ENCODE measurements around the gene SPRED1. TPM values are rescaled to one million over a fixed set of nuclear protein-coding genes. Genes with fewer than 3 reads are reported as not detected.

The SPRED1 gene
- polyA plus RNA-seq, 3 donors, result 2.5 to 3.3 (median 3.2) TPM

DNA sequence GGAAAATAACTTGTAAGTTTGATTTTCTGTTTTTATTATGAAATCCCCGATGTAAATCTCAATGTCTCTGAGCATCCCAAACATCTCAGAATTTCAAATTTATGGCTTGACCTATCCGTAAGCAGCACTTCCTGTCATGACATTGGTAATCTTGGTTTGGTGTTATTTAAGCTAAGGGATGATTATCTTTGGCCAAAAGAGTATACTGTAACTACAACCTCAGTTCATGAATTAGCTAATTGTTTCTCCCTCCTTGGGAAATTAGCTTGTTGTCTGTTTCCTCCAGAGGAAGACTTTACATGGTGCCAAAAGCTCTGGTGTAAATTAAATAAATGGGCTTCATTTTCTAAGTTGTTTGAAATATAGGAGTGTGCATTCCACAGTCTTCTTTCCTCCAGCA lies 28.1 kb upstream of the SPRED1 start:
- Histone ChIP-seq H3K4me2 (replicated peaks; ENCODE audit: extremely low read depth, low read length, poor library complexity, severe bottlenecking) (no peak overlapping the region), H3K9ac (ENCODE audit: insufficient read depth, low read length, poor library complexity, severe bottlenecking) (no peak overlapping the region), H2AFZ (ENCODE audit: insufficient read depth, low read depth, low read length, poor library complexity, severe bottlenecking) (no peak overlapping the region), H3K79me2 (ENCODE audit: insufficient read depth, low read length) (no peaks in the 10 kb centered on the region), H3K4me3 (replicated peaks in 1 of 3; ENCODE audit: low read depth in 2 of 3, low read length in 3 of 3) (no peak overlapping the region), H3K4me1 (ENCODE audit: control insufficient read depth in 1 of 2, insufficient read depth in 2 of 2, low read length in 2 of 2) (no peaks in the 10 kb centered on the region), H3K27me3 (ENCODE audit: control insufficient read depth in 2 of 2, insufficient read depth in 2 of 2, low read length in 2 of 2) (no peaks in the 10 kb centered on the region), H4K20me1 (ENCODE audit: insufficient read depth, low read length) (no peaks in the 10 kb centered on the region), H3K36me3 (replicated peaks in 1 of 2; ENCODE audit: control insufficient read depth in 1 of 2, insufficient read depth in 2 of 2, low read length in 2 of 2) (no peaks in the 10 kb centered on the region), H3K9me3 (replicated peaks in 1 of 2; ENCODE audit: control insufficient read depth in 1 of 2, insufficient read depth in 1 of 2, low read length in 2 of 2) (no peaks in the 10 kb centered on the region), H3K27ac (ENCODE audit: low read depth in 1 of 2, low read length in 2 of 2) (no peak overlapping the region)
- intact Hi-C loops (cut with micrococcal nuclease), result no loop called here
- DNase-seq, result no peak
- Mint-ChIP-seq H3K4me1 (no peaks in the 10 kb centered on the region), H3K9me3 (peaks cover 0 to 3% (median 0%) of the 10 kb centered on the region in 7 donors), H3K4me3 (no peak overlapping the region), H3K27me3 (ENCODE audit: low read depth in 3 of 3) (peaks cover 2 to 9% (median 8%) of the 10 kb centered on the region in 3 donors), H3K27ac (no peak overlapping the region), H3K36me3 (no peaks in the 10 kb centered on the region)
- TF ChIP-seq, protein P1, sequence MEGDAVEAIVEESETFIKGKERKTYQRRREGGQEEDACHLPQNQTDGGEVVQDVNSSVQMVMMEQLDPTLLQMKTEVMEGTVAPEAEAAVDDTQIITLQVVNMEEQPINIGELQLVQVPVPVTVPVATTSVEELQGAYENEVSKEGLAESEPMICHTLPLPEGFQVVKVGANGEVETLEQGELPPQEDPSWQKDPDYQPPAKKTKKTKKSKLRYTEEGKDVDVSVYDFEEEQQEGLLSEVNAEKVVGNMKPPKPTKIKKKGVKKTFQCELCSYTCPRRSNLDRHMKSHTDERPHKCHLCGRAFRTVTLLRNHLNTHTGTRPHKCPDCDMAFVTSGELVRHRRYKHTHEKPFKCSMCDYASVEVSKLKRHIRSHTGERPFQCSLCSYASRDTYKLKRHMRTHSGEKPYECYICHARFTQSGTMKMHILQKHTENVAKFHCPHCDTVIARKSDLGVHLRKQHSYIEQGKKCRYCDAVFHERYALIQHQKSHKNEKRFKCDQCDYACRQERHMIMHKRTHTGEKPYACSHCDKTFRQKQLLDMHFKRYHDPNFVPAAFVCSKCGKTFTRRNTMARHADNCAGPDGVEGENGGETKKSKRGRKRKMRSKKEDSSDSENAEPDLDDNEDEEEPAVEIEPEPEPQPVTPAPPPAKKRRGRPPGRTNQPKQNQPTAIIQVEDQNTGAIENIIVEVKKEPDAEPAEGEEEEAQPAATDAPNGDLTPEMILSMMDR (IDR thresholded peaks at IDR 0.05), result no peak
- no CpG with 5 or more reads among the region's 2 CpGs for WGBS (ENCODE audit: insufficient coverage)

DNA sequence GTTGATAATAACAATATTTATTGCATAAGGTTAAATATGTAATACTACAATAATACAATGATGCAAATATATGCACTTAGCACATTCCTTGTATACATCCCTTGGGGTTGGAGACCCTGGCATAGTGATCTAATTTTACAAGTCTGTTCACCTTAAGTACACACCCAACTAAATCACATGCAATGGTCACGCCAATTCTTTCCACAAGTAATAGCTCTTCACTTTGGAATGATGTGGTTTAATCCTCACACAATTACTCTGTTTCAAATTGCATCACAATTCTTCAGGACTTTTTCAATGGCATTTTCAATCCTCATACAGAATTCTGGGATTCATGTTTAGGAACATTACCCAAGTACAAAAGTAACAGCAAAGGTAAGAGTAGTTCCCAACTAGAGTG lies 27.3 kb upstream of the SPRED1 start:
- Histone ChIP-seq H3K79me2 (ENCODE audit: insufficient read depth, low read length) (no peaks in the 10 kb centered on the region), H3K9ac (ENCODE audit: insufficient read depth, low read length, poor library complexity, severe bottlenecking) (no peak overlapping the region), H3K27me3 (ENCODE audit: control insufficient read depth in 2 of 2, insufficient read depth in 2 of 2, low read length in 2 of 2) (no peaks in the 10 kb centered on the region), H4K20me1 (ENCODE audit: insufficient read depth, low read length) (no peaks in the 10 kb centered on the region), H3K27ac (ENCODE audit: low read depth in 1 of 2, low read length in 2 of 2) (no peak overlapping the region), H3K36me3 (replicated peaks in 1 of 2; ENCODE audit: control insufficient read depth in 1 of 2, insufficient read depth in 2 of 2, low read length in 2 of 2) (no peaks in the 10 kb centered on the region), H3K9me3 (replicated peaks in 1 of 2; ENCODE audit: control insufficient read depth in 1 of 2, insufficient read depth in 1 of 2, low read length in 2 of 2) (no peaks in the 10 kb centered on the region), H3K4me1 (ENCODE audit: control insufficient read depth in 1 of 2, insufficient read depth in 2 of 2, low read length in 2 of 2) (no peaks in the 10 kb centered on the region), H2AFZ (ENCODE audit: insufficient read depth, low read depth, low read length, poor library complexity, severe bottlenecking) (no peak overlapping the region), H3K4me2 (replicated peaks; ENCODE audit: extremely low read depth, low read length, poor library complexity, severe bottlenecking) (no peak overlapping the region), H3K4me3 (replicated peaks in 1 of 3; ENCODE audit: low read depth in 2 of 3, low read length in 3 of 3) (no peak overlapping the region)
- peaks cover 0 to 7% (median 5%) of the 10 kb centered on the region in 3 donors for H3K27me3 Mint-ChIP-seq (ENCODE audit: low read depth in 3 of 3)
- intact Hi-C loops (cut with micrococcal nuclease), result no loop called here
- 100% methylated on average over 1 of the region's 1 CpG for WGBS (ENCODE audit: insufficient coverage)
- TF ChIP-seq, protein P1 (IDR thresholded peaks at IDR 0.05), result no peak
- H3K9me3 Mint-ChIP-seq, result peaks cover 0 to 3% (median 0%) of the 10 kb centered on the region in 7 donors
- no peak for DNase-seq
- H3K27ac Mint-ChIP-seq, result no peak overlapping the region
- H3K4me1 Mint-ChIP-seq, result no peaks in the 10 kb centered on the region
- H3K36me3 Mint-ChIP-seq, result no peaks in the 10 kb centered on the region
- no peak overlapping the region for H3K4me3 Mint-ChIP-seq

Data from CD14-positive monocyte (primary cell).